ENCODE data around the gene GPR3. TPM values are rescaled to one million over a fixed set of nuclear protein-coding genes. Genes with fewer than 3 reads are reported as not detected.
A peak's percentile ranks its signal among the peaks of the same experiment; 100 is the strongest.

GPR3 gene
- total RNA-seq, 2 experiments from 2014 or later = 0.47 to 0.66 TPM

DNA sequence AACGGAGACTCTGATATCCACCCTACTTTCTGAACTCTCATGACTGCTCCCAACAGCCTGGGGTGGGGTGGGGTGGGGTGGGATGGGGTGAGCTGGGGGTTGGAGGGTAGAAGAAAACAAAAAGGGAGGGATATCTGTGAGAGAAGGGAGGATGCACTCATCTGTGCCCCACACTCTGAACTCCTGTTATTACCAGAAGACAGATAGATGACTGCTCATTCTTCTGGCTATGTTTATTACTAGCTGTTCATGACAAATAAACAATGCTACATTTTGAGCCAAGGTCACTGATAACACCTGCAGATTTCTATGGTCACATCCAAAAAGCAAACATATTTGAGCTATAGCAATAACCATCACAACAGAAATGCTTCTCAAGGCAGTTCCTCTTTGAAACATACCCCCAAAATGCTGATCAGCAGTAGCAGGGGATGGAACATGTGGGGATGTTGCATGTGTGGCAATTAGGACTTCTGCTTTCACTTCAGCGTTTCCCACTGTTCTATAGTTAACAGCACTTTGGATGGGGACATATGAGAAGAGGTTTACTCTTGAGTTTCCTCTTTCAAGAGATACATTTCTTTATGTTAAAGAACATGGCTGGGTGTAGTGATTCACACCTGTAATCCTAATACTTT lies 43.3 kb downstream of the GPR3 start:
- peaks cover 35% of the 10 kb centered on the region for H3K36me3 Mint-ChIP-seq (ENCODE audit: low read depth)
- CTCF ChIA-PET = interaction anchor here (0.6 to 3.7 kb wide), 13 partner anchors 8 to 390 kb away, joined by 3 to 20 read pairs (median 5); no protein-coding TSS in a partner anchor
- H3K9me3 Mint-ChIP-seq (ENCODE audit: insufficient read depth) = no peaks in the 10 kb centered on the region
- peak overlapping the region; percentile 49 for H3K4me3 Mint-ChIP-seq
- DNase-seq (no peak), ATAC-seq (no peak)
- peak overlapping the region; percentile 62 for H3K27ac Mint-ChIP-seq
- H3K4me1 Mint-ChIP-seq (ENCODE audit: low read depth) = peaks cover 63% of the 10 kb centered on the region
- H3K27me3 Mint-ChIP-seq (ENCODE audit: low read depth) = no peaks in the 10 kb centered on the region
- POLR2A ChIA-PET = interaction anchor here (0.6 to 1.4 kb wide), 4 partner anchors 10 to 53 kb away, joined by 3 to 5 read pairs (median 4); no protein-coding TSS in a partner anchor

DNA sequence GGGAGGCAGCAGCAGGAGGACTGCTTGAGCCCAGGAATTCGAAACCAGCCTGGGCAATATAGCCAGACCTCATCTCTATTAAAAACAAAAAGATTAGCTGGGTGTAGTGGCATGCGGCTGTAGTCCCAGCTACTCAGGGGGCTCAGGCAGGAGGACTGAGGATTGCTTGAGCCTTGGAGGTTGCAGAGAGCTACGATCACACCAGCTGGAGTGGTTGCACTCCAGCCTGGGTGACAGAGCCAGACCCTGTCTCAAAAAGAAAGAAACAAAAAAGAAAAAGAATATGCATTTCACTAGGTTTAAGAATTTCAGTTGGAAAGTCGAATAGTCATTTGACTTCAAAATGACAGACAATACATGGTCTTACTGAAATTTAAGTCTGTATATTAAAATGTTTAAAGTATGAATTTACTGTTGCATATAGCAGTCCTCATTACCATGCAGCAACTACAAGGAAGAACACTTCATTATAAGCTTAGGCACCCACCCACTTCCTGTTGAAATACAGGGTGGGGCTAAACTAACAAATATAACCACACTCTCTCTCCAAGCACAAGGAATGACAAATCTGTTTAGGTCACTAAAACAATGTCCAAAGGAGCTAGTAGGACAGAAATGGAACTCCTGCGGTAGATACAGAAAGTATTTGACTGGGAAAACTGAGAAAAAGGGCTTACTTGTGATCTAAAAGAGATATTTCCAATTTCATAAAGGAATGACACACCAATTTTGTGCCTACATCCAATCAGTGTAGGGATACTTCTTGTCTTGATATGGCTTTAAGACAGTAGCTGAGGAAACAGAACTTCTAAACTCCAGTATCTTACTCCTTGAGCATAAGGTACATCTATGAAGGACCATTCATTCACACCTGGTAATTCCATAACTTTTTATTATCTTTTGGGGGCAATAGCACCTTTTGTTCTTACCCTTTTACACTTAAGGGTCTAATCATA lies 44.1 kb downstream of the GPR3 start:
- peaks cover 55% of the 10 kb centered on the region for H3K4me1 Mint-ChIP-seq (ENCODE audit: low read depth)
- H3K36me3 Mint-ChIP-seq (ENCODE audit: low read depth) = peaks cover 33% of the 10 kb centered on the region
- H3K27me3 Mint-ChIP-seq (ENCODE audit: low read depth) = no peaks in the 10 kb centered on the region
- peak; percentile 35 for DNase-seq
- CTCF ChIA-PET = interaction anchor here (0.6 to 3.7 kb wide), 17 partner anchors 9 to 391 kb away, joined by 3 to 20 read pairs (median 4); no protein-coding TSS in a partner anchor
- ATAC-seq = peak; percentile 85
- POLR2A ChIA-PET = interaction anchor here (0.6 to 1.4 kb wide), 4 partner anchors 13 to 52 kb away, joined by 3 to 5 read pairs (median 4); no protein-coding TSS in a partner anchor
- no peaks in the 10 kb centered on the region for H3K9me3 Mint-ChIP-seq (ENCODE audit: insufficient read depth)
- peak overlapping the region; percentile 49 for H3K4me3 Mint-ChIP-seq
- peak overlapping the region; percentile 62 for H3K27ac Mint-ChIP-seq

DNA sequence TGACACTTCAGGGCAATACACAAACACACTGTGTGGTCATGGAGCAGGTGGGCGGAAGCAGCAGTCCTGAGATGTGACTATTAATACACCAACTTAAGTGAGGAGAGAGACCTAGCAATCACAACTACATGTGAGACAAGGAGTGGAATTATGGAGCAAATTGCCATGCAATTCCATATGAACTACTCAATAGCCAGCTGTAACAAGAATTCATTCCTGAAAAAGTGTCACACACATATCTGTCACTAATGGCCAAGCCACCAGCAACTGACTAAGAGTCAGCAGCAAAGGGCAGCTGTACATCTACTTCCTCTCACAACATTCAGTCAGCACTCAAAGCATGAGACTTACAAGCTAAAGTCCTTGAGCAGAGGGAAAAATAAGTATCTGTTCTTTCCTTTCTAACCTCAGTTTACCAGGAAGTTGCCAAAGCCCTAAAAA lies 46.2 kb downstream of the GPR3 start:
- no peaks in the 10 kb centered on the region for H3K9me3 Mint-ChIP-seq (ENCODE audit: insufficient read depth)
- no peak for DNase-seq
- peaks cover 49% of the 10 kb centered on the region for H3K4me1 Mint-ChIP-seq (ENCODE audit: low read depth)
- no peaks in the 10 kb centered on the region for H3K27me3 Mint-ChIP-seq (ENCODE audit: low read depth)
- POLR2A ChIA-PET = no interaction called here
- peaks cover 32% of the 10 kb centered on the region for H3K36me3 Mint-ChIP-seq (ENCODE audit: low read depth)
- peak overlapping the region; percentile 3 for H3K27ac Mint-ChIP-seq
- no peak overlapping the region for H3K4me3 Mint-ChIP-seq
- no peak for ATAC-seq
- CTCF ChIA-PET = interaction anchor here (0.7 to 3.7 kb wide), 12 partner anchors 9 to 231 kb away, joined by 3 to 22 read pairs (median 4); partner anchors contain the start of gene WASF2

DNA sequence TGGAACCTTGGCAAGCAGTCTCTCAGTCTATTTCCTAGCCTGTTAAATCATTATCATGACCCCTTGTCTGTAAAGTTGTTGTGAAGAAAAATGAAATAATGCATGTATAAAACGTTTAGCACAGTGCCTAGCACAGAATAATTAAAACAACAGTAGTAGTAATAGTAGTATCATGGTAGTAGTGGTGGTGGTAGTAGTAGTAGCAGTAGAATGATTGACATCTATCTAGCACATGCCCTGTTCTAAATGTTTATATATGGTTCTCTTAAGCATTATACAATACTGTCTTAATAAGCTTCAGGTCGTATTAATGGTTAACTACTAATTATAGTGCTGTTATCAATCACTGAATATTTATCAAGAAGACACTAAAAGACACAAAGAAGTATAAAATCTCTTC lies 46.7 kb downstream of the GPR3 start:
- H3K27ac Mint-ChIP-seq = no peak overlapping the region
- ChIA-PET CTCF (interaction anchor here (1.0 to 3.7 kb wide), 11 partner anchors 10 to 231 kb away, joined by 3 to 22 read pairs (median 4); partner anchors contain the start of gene WASF2), POLR2A (no interaction called here)
- H3K27me3 Mint-ChIP-seq (ENCODE audit: low read depth) = no peaks in the 10 kb centered on the region
- H3K9me3 Mint-ChIP-seq (ENCODE audit: insufficient read depth) = no peaks in the 10 kb centered on the region
- DNase-seq (no peak), ATAC-seq (no peak)
- peaks cover 48% of the 10 kb centered on the region for H3K4me1 Mint-ChIP-seq (ENCODE audit: low read depth)
- H3K36me3 Mint-ChIP-seq (ENCODE audit: low read depth) = peaks cover 32% of the 10 kb centered on the region
- H3K4me3 Mint-ChIP-seq = no peak overlapping the region

DNA sequence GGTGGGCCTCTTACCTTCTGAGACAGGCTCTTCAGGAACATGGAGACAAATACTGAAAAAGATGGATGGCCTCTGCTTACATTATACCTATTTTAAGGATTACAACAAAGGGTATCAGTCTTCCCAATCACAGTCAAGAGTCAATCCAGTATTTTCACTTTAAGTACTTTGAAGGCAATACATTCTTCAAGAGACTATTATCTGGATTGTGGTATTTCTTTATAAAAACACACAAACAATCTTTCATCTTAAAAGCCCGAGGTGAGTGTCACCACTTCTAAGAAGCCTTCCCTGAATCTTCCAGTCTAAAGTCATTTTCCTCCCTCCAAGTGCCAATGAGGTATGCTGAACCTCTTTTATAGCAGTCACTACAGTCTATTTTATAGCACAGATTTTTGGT lies 52.2 kb downstream of the GPR3 start:
- Mint-ChIP-seq H3K4me1 (ENCODE audit: low read depth) (peaks cover 36% of the 10 kb centered on the region), H3K4me3 (no peak overlapping the region), H3K36me3 (ENCODE audit: low read depth) (peaks cover 25% of the 10 kb centered on the region), H3K27me3 (ENCODE audit: low read depth) (no peaks in the 10 kb centered on the region), H3K9me3 (ENCODE audit: insufficient read depth) (no peaks in the 10 kb centered on the region), H3K27ac (peak overlapping the region; percentile 14)
- ChIA-PET POLR2A (interaction anchor here (1.2 kb wide), 1 partner anchor 21 kb away, joined by 3 read pairs; no protein-coding TSS in a partner anchor), CTCF (interaction anchor here (1.6 to 1.9 kb wide), 3 partner anchors 12 to 29 kb away, joined by 4 to 10 read pairs (median 5); no protein-coding TSS in a partner anchor)
- ATAC-seq (no peak), DNase-seq (no peak)

Other genes with a start within 250 kb of the GPR3 start
- 10 to 100 TPM; 28.3 to 29.0 TPM for gene SLC9A1, start 237.5 kb upstream of the GPR3 start, total RNA-seq
- gene WDTC1, start 158.0 kb upstream of the GPR3 start, total RNA-seq = 10 to 100 TPM; 24.7 to 25.0 TPM
- gene TMEM222, start 70.5 kb upstream of the GPR3 start, total RNA-seq = 10 to 100 TPM; 35.2 to 38.5 TPM
- gene SYTL1, start 50.6 kb upstream of the GPR3 start, total RNA-seq = 10 to 100 TPM; 81.0 to 83.1 TPM
- gene MAP3K6, start 25.7 kb upstream of the GPR3 start, total RNA-seq = 10 to 100 TPM in 1 of 2 experiments, 1 to 10 TPM in 1; 7.8 to 12.3 TPM
- gene FCN3, start 17.8 kb upstream of the GPR3 start, total RNA-seq = not detected
- not detected for gene CD164L2, start 9.3 kb upstream of the GPR3 start, total RNA-seq
- gene WASF2, start 97.5 kb downstream of the GPR3 start, total RNA-seq = 100 to 1,000 TPM; 120 to 127 TPM
- gene AHDC1, start 211.5 kb downstream of the GPR3 start, total RNA-seq = 10 to 100 TPM; 20.9 to 22.7 TPM
- gene FGR, start 242.6 kb downstream of the GPR3 start, total RNA-seq = under 1 TPM; 0.08 to 0.21 TPM